GM12865 (cell line): ENCODE measurements around the gene GRK5.

ENCODE experiments used
- DNase-seq: peaks from one replicate; pipeline ENCODE4 v3.0.0; 2010; ENCODE audit warnings: low read depth
- H3K4me3 ChIP-seq: 2 replicates; pipeline ENCODE4 v1.5.1; 2011; ENCODE audit warnings: mild to moderate bottlenecking, low read depth, low read length, control low read depth
- TF ChIP-seq, protein P1 (sequence below): IDR thresholded peaks from 2 replicates; pipeline ENCODE4 v1.5.1; 2011; ENCODE audit warnings: low read length, control low read depth, low read depth, inconsistent platforms; ENCODE audit not compliant: insufficient read depth; ENCODE audit errors: missing control alignments

The GRK5 gene

DNA sequence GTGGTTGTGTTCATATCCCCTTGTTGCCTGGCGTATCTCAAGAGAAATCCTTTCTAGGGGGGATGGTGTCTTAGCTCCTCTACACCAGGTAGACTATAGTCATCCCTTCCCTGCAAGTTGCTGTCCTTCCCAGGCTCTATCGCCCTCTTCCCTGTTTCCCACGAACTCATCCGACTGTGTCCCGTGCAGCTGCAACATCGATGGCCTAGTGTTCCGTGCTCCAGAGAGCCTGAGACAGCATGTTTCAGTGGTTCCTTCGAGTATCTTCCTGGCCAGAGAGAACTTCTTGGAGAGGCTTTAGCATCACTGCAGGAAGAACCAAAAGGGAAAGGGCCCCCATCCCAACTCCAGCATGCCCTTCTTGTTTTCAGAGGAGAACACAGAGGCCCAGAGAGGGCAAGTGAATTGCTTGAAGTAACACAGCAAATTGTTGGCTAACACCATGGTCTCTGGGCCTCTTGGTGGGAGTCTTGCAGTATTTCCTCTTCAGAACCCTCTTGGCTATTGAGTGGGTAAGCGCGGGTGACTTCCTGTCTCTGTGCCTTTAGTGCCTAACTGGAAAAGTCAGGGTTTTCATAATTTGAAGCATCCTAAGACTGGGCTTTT is 172.2 kb downstream of the GRK5 start:
- TF ChIP-seq, protein P1, sequence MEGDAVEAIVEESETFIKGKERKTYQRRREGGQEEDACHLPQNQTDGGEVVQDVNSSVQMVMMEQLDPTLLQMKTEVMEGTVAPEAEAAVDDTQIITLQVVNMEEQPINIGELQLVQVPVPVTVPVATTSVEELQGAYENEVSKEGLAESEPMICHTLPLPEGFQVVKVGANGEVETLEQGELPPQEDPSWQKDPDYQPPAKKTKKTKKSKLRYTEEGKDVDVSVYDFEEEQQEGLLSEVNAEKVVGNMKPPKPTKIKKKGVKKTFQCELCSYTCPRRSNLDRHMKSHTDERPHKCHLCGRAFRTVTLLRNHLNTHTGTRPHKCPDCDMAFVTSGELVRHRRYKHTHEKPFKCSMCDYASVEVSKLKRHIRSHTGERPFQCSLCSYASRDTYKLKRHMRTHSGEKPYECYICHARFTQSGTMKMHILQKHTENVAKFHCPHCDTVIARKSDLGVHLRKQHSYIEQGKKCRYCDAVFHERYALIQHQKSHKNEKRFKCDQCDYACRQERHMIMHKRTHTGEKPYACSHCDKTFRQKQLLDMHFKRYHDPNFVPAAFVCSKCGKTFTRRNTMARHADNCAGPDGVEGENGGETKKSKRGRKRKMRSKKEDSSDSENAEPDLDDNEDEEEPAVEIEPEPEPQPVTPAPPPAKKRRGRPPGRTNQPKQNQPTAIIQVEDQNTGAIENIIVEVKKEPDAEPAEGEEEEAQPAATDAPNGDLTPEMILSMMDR: no peak
- DNase-seq: no peak
- no peak overlapping the region for H3K4me3 ChIP-seq

DNA sequence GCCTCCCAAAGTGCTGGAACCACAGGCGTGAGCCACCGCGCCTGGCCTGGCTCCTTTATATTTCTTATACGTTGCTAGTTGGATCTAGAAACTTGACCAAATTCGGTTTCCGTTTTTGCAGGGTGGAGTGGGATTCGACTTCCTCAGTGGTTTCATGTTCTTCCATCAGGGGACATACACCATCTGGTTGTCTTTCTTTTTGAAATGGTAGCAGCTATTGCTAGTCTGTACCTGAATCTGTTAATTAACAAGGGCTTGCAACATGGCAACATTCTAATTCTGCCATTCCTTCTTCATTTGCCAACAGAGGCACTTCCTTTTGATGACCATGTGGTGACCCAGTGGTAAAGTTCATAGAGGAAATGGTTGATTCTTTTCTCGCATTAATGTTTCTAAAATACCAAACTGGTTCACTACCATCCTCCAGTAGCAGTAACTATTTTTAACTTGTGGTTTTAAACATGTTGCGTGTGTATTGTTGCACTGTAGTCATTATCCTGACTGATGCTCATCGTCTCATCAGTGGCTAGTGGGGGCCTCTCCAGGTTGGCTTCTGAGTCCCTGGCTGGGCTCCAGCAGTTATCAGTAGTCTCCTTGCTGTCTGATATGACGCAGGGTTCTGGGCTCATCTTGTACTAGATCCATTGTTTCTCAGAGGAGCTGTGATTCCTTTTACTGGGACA is 175.9 kb downstream of the GRK5 start:
- TF ChIP-seq, protein P1: no peak
- no peak for DNase-seq
- H3K4me3 ChIP-seq: no peak overlapping the region

DNA sequence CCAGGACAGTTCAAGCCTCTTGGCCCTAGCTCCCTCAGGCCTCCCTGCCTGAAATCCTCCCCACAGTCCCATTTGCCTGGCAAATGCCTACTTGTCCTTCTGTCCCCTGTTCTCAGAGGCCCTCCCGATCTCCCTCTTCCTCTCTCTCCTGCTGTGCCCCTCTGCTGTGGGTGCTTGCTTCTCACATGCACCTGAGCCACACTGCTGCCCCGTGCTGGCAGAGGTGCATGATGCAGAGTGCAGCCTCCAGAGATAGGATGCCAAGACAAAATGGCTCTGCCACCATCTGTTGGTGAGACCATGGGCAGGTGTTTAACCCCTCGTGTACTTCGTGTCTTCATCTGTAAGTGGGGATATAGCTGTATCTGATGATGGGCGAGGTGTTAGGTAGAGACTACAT is 176.8 kb downstream of the GRK5 start:
- TF ChIP-seq, protein P1: no peak
- no peak for DNase-seq
- H3K4me3 ChIP-seq: no peak overlapping the region

DNA sequence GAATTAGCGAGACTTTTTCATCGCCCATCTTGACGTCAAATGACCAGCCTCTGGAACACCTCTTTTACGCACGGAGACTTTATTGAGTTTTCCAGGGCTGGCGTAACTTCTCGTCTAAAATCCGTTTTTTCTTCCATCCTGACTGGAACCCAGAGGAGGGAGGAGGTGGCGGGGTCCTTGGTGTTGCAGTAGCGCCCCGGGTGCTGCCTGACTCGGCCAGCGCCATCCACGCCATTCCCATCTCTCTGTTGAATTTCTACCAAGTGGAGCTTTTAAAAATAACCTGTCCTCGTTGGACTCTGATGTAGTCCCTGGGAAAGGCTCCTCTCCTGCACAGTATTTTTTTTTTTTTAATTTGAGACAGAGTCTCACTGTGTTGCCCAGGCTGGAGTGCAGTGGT is 179.3 kb downstream of the GRK5 start:
- TF ChIP-seq, protein P1: no peak
- H3K4me3 ChIP-seq: no peak overlapping the region
- DNase-seq: no peak

DNA sequence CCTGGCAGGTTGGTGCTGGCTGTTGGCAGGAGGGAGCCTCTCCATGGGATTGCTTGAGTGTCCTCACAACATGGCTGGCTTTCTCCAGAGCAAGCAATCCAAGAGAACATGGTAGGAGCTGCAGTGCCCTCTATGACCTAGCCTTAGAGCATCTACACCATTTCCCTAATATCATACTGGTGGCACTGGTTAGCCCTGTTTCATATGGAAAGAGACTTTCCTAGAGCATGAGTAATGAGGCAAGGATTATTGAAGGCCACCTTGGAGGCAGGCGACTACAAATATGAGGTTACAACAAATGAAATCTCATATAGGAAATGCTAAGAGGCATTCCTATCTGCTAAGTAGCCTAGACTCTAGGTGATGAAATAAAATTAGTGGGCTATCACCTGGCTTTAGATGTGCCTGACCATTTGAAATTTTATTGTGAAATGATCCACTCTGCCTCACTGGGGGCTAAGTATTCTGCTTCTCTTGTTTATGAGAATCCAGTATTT is 181.5 kb downstream of the GRK5 start:
- DNase-seq: no peak
- TF ChIP-seq, protein P1: no peak
- no peak overlapping the region for H3K4me3 ChIP-seq

DNA sequence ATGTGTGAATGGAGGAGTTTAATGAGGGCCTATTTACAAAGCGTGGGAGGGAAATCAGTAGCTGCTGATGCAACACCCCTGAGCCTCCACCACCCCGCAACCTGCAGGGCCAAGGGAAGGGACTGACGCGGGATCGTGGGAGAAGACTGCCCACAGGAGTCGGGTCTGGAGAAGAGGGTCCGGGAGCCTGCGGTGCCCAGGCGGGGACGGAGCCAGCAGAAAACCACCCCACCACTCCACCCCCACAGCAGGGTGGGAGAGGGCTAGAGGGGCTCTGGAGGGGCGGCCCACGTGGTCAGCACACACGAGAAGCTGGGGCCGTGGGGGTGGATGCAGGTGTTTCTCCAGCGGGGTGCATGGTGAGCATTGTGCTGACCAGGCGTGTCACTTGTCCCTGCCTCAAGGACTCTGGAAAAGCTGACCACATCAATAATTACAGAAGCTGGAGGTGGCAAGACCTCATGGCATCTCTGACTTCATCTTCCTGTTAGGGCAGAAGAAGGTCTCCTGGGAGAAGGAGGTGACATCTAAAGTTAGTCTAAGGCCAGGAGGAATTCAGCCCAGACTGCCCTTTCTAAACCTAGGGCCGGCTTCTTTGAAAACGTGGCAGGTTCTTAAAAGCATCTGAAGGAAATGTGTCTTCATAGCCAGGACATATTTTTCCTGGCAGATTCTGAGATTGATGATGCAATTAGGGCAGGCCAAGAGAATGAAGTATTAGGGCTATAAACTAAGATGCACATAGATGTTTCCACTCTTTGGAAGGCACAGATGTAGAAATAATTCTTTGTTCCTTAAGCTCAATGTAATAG is 184.3 kb downstream of the GRK5 start:
- TF ChIP-seq, protein P1: no peak
- no peak for DNase-seq
- H3K4me3 ChIP-seq: no peak overlapping the region
